GM12874 (cell line): ENCODE results near the gene P2RX6.

Experiments
- TF ChIP-seq, protein P1 (sequence below): IDR thresholded peaks from 2 replicates; pipeline ENCODE4 v1.5.1; 2011; ENCODE audit warnings: low read depth, mild to moderate bottlenecking, control low read depth, low read length, moderate library complexity; ENCODE audit not compliant: insufficient read depth

P2RX6 gene

DNA sequence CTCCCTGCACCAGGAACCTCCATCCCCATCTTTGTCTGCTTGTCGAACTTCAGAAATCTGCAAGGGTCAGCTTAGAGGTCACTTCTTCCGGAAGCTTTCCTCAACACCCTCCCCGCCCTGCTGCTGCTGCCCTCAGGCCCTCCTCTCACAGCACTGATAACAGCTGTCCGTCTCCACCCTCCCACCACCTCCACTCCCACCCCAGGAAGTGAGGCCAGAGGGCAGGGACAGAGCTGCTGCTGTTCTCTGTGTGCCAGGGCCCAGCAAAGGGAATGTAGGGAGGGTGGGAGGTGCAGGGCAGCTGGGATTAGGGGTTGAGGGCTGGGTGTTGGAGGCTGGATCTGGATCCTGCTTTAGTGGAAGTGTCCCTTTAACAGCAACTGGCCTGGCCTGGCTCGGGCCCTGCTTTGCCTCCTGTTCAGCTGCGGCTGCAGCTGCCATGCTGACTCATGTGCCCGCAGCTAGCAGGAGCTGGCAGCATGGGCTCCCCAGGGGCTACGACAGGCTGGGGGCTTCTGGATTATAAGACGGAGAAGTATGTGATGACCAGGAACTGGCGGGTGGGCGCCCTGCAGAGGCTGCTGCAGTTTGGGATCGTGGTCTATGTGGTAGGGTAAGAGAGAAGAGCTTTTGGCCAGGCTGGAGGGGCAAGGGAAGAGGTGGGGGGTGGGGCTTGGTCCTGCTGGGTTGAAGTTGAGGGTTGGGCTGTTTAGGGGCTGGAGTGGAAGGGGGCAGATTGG lies at the start of gene P2RX6:
P2RX6 (plus strand) TSS at position 440 of the 740 bp plus-strand sequence; CDS start at position 450, 10 bp downstream.
- TF ChIP-seq, protein P1, sequence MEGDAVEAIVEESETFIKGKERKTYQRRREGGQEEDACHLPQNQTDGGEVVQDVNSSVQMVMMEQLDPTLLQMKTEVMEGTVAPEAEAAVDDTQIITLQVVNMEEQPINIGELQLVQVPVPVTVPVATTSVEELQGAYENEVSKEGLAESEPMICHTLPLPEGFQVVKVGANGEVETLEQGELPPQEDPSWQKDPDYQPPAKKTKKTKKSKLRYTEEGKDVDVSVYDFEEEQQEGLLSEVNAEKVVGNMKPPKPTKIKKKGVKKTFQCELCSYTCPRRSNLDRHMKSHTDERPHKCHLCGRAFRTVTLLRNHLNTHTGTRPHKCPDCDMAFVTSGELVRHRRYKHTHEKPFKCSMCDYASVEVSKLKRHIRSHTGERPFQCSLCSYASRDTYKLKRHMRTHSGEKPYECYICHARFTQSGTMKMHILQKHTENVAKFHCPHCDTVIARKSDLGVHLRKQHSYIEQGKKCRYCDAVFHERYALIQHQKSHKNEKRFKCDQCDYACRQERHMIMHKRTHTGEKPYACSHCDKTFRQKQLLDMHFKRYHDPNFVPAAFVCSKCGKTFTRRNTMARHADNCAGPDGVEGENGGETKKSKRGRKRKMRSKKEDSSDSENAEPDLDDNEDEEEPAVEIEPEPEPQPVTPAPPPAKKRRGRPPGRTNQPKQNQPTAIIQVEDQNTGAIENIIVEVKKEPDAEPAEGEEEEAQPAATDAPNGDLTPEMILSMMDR = no peak

DNA sequence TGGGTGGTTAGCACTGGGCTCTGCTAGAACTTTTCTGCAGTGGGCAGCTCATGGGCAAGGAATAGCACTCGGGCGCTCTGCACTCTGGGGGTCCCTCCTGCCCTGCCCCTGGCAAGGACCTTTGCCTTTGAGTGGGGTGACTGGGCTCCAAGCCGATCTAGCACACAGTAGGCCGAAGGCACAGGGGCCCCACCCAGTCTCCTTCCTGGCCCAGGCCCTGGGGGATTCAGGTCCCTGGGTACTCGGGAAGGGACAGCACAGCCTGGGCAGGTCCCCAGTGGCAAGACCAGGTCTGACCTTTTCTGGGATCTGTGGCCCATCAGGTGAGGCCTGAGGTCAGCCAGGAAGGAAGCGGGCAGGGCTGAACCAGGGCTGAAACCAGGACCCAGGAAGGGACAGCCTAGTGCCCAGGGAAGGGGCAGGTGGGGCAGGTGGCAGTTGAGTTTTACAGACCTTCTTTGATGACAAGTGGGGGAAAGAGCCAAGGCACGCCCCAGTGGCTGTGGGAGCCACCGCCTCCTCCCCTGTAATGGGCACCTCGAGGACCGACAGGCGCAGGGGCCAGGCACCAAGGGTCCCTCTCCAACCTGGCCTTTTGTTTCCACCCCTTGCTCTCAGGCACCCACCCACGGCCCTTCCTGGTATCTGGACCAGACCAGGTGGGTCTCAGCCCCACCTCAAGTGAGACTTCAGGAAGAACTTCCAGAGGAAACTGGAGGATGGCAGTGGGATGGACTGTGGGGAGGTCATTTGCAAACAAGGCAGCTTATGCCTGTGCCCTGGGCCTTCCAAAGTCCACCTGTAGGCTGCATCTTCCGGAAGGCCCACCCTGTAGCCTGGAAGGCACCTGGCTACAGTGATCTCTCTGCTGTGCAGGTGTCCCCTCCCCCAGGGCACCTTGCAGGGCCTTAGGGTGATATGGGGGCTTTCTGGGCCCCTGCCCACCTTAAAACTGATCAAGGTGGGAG lies 48.8 kb upstream of the P2RX6 start:
- TF ChIP-seq, protein P1 = no peak

DNA sequence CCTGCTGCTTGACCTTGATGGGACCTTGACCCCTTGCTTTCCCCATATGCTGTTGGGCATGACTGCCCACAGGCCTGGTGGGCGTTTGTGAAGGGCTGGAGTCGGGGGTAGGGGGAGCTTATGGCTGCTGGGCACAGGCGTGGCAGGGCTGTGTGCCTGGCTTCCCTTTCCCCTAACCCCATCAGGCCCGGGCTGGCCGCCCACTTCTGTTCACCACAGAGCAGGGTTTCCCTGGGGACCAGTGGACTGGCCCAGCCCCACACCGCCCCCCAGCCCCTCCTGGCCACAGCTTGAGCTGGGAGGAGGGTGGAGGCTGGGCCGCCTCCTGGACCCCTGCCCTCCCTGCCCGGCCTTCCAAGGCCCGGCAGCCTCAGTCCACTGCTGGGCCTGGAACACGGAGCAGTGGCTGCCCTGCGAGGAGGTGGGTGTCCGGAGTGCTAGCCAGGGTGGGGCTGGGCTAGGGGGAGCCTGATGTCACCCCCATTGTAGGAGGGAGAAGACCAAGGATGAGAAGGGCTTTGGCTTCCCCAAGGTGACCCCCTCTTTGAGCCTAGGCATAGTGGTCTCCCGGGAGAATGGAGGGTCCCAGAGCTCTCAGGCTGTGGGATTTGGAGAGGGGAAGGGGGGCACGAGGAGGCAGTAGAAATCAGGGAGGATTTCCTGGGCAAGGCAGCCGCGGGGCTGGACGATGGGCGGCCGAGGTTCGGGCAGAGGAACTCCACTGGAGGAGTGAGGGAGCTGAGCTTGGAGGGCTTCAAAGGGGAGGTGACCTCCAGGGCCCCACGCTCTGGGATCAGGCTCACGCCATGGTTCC lies 47.9 kb upstream of the P2RX6 start, which contains the start of gene AIFM3:
AIFM3 (plus strand) TSS at position 373 of the 814 bp plus-strand sequence. CDS start 690 bp downstream, outside the sequence.
- TF ChIP-seq, protein P1 = no peak

DNA sequence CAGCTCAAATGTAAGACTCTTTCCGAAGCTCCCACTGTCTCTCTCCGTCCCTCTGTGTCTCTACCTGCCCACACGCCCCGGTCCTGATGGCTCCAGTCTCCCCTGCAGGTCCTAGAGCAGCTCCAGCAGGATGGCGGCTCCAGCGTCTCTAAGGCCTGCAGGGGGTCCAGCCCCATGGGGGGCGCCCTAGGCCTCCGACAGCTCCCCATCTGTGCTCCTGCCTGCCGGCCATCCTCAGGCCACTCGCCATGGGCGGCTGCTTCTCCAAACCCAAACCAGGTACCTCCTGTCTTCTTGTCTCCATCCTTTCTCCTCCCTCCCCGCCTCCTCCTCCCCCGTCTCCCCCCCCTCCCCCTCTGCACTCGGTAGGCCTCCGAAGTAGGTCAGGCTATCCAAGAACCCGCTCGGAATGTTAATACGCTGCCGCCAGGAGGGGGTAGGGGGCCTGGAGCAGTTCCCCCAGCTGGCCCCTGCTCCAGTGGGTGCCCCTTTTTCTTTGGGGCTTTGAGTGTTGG lies 47.2 kb upstream of the P2RX6 start:
- TF ChIP-seq, protein P1 = no peak

DNA sequence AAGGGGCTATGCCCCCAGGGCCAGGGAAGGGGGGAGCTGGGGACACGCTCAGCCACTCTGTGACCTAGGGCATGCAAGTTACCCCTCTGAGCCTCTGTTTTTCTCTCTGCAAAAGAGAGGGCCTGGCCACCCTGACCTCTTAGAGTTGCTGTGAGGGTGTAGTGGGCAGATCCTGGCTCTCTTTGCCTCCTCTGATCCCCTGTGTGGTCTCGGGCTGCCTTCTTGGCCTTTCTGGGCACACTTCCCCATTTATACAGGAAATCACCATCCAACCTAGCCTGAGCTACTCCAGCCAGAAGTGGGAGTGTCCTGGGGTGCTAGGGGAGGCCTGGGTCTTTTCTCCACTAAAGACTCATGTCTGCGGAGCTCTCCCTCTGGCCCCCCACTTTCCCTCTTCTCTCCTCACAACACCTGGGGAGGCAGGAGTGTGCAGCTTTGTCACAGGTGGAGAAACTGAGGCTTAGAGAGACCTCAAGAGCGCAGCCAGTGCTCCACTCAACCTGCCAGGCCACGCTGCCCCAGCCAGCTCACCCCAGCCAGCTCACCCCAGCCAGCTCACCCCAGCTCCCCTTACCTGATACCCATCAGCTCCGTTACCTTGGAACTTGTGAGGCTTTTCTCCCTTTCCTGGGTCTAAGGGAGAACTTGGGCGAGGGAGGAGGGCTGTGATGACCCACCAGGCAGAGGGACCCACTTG lies 46.5 kb upstream of the P2RX6 start:
- TF ChIP-seq, protein P1 = no peak

DNA sequence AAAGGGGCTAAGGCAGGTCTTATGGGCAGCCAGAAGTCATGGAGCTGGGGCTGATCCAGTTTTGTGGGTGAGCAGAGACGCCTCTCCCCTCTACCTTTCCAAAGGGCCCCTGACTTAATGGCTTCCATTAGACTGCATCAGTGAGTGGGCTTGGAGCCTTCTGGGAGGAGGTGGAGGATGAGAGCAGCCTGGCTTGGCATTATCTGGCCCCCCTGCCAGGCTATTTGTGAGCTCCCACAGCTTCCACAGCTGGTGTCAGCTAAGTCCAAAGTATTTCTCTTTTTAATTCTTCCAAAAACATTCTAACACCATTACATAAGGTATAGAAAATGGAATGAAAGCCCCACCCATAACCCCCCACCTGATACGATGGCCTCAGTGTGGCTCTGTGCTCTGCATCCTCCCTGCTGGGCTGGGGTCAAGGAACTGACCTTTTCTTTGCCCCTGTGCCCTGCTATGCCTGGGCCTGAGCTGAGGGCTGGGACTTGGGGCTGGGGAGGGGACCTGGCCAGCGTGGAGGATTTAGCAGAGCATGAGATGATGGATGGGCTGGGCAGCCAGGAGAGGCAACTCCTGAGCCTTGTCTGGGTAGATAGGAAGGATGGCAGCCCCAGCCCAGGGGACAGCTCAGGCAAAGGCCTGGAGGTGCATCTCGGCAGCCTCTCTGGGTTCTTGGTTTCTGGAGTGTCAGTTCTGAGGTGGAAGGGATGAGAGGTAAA lies 43.9 kb upstream of the P2RX6 start:
- TF ChIP-seq, protein P1 = no peak
